Endothelial cell of umbilical vein (primary cell): ENCODE data around the gene LDHD. TPM values are rescaled to one million over a fixed set of nuclear protein-coding genes. Genes with fewer than 3 reads are reported as not detected.

Experiments used
- BruUV-seq: library from RNA; stranded (reverse); fragments of 400-500 nt; replicated peaks from 2 replicates; lab custom pipeline; 2021; lab: Mats Ljungman, UMichigan
- CTCF ChIA-PET: fragments of 300-600, 350-600 bp; sonication (Branson Sonifier 250); formaldehyde crosslinking; loops from one replicate; lab custom pipeline; 2021; ENCODE audit warnings: antibody characterized with exemption, inconsistent platforms; lab: Charles Lee
- POLR2A ChIA-PET: fragments of 300-600, 350-600 bp; sonication (Branson Sonifier 250); formaldehyde crosslinking; loops from one replicate; lab custom pipeline; 2021; ENCODE audit warnings: antibody characterized with exemption, inconsistent platforms; lab: Charles Lee
- DNase-seq: peaks from one replicate; pipeline ENCODE4 v3.0.0-alpha.2; 2011; ENCODE audit warnings: low read depth, low spot score
- FAIRE-seq: peaks from 2 replicates; lab custom pipeline; 2011; peaks lifted over from hg19 to GRCh38; lab: Jason Lieb, UNC
- H2AFZ ChIP-seq: 2 replicates; pipeline ENCODE4 v1.6.0; 2012; ENCODE audit warnings: low read depth, low read length, control low read depth, inconsistent platforms
- H3K27ac ChIP-seq: 2 replicates; pipeline ENCODE4 v1.5.1; 2011; ENCODE audit warnings: low read depth, mild to moderate bottlenecking, control low read depth, low read length, moderate library complexity; ENCODE audit not compliant: insufficient read depth
- H3K27me3 ChIP-seq, 2 experiments: 2 replicates each; pipeline versions ENCODE4 v1.6.0 to v1.6.1; 2011; ENCODE audit warnings: low read length in 2 of 2, mixed read lengths in 1 of 2; ENCODE audit not compliant: control insufficient read depth in 2 of 2, insufficient read depth in 2 of 2
- H3K36me3 ChIP-seq, 2 experiments: 2 replicates in 1 of 2; 3 replicates in 1 of 2; pipeline ENCODE4 v1.5.1; 2011; ENCODE audit warnings: low read length in 2 of 2, mild to moderate bottlenecking in 1 of 2, moderate library complexity in 1 of 2; ENCODE audit not compliant: control insufficient read depth in 2 of 2, insufficient read depth in 2 of 2; ENCODE audit errors: extremely low read depth in 1 of 2
- H3K4me1 ChIP-seq: 3 replicates; pipeline ENCODE4 v1.5.1; 2011; ENCODE audit warnings: mild to moderate bottlenecking, low read length; ENCODE audit not compliant: control insufficient read depth, insufficient read depth; ENCODE audit errors: extremely low read depth
- H3K4me2 ChIP-seq: 2 replicates; pipeline ENCODE4 v1.6.1; 2011; ENCODE audit warnings: low read length, control low read depth, mixed read lengths; ENCODE audit not compliant: insufficient read depth
- H3K4me3 ChIP-seq, 3 experiments: fragments of 200-600 bp in 1 of 3; sonication (generic), shearing (Covaris generic) in 1 of 3; replicated peaks in 1 of 3; 2 replicates each; pipeline ENCODE4 v1.5.1; 2011 to 2016; ENCODE audit warnings: control low read depth in 3 of 3, low read length in 3 of 3, mild to moderate bottlenecking in 2 of 3, inconsistent platforms in 1 of 3, low read depth in 1 of 3, moderate library complexity in 1 of 3; ENCODE audit not compliant: insufficient read depth in 1 of 3
- H3K79me2 ChIP-seq: 2 replicates; pipeline ENCODE4 v1.6.0; 2012; ENCODE audit warnings: low read length, inconsistent platforms; ENCODE audit not compliant: control insufficient read depth, insufficient read depth
- H3K9ac ChIP-seq: replicated peaks from 2 replicates; pipeline ENCODE3; 2011; ENCODE audit warnings: low read length, control low read depth; ENCODE audit not compliant: insufficient read depth; ENCODE audit errors: extremely low read depth
- H3K9me1 ChIP-seq: replicated peaks from 3 replicates; pipeline ENCODE4 v1.6.0; 2011; ENCODE audit warnings: mild to moderate bottlenecking, low read length; ENCODE audit not compliant: control insufficient read depth, insufficient read depth; ENCODE audit errors: extremely low read depth
- H3K9me3 ChIP-seq: replicated peaks from 2 replicates; pipeline ENCODE4 v1.5.1; 2012; ENCODE audit warnings: low read length, inconsistent platforms; ENCODE audit not compliant: control insufficient read depth, insufficient read depth
- H4K20me1 ChIP-seq: replicated peaks from 2 replicates; pipeline ENCODE3; 2011; ENCODE audit warnings: mild to moderate bottlenecking, low read length; ENCODE audit not compliant: control insufficient read depth, insufficient read depth; ENCODE audit errors: extremely low read depth
- CTCF ChIP-seq, 2 donors: IDR thresholded peaks; 1 replicate in 1 of 2; 2 replicates in 1 of 2; pipeline ENCODE4 v1.5.1; 2011; ENCODE audit warnings: low read length in 2 of 2, mild to moderate bottlenecking in 2 of 2, moderate library complexity in 2 of 2, control low read depth in 1 of 2, inconsistent platforms in 1 of 2, low read depth in 1 of 2; ENCODE audit not compliant: insufficient read depth in 1 of 2; ENCODE audit errors: extremely low read depth in 1 of 2
- EZH2 ChIP-seq: IDR thresholded peaks from 2 replicates; pipeline ENCODE4 v1.6.1; 2012; ENCODE audit warnings: borderline replicate concordance, low read depth, mild to moderate bottlenecking, moderate library complexity, low read length, inconsistent platforms; ENCODE audit not compliant: severe bottlenecking
- FOS ChIP-seq: IDR thresholded peaks from 2 replicates; pipeline ENCODE4 v1.6.1; 2011; ENCODE audit warnings: mild to moderate bottlenecking, low read length, moderate library complexity, borderline replicate concordance; ENCODE audit not compliant: insufficient read depth
- GATA2 ChIP-seq: IDR thresholded peaks from 2 replicates; pipeline ENCODE4 v1.7.0; 2011; ENCODE audit warnings: low read depth, mild to moderate bottlenecking, moderate library complexity, mixed read lengths, low read length; ENCODE audit not compliant: insufficient read length, insufficient read depth
- JUN ChIP-seq: IDR thresholded peaks from 2 replicates; pipeline ENCODE4 v1.6.1; 2011; ENCODE audit warnings: borderline replicate concordance, low read depth; ENCODE audit not compliant: insufficient read length, insufficient read depth
- MAX ChIP-seq: IDR thresholded peaks from 2 replicates; pipeline ENCODE4 v1.6.1; 2011; ENCODE audit not compliant: insufficient read depth, insufficient read length
- MYC ChIP-seq: IDR thresholded peaks from one replicate; pipeline ENCODE4 v1.6.1; 2011; ENCODE audit warnings: mild to moderate bottlenecking, low read depth, low read length
- POLR2A ChIP-seq: IDR thresholded peaks from 2 replicates; pipeline ENCODE4 v1.6.1; 2012; ENCODE audit warnings: low read depth, mild to moderate bottlenecking, control low read depth, low read length
- POLR2AphosphoS5 ChIP-seq: IDR thresholded peaks from 2 replicates; pipeline ENCODE4 v1.6.1; 2012; ENCODE audit warnings: low read depth, mild to moderate bottlenecking, control low read depth, low read length, moderate library complexity; ENCODE audit not compliant: insufficient read depth
- dilution Hi-C: fragments of 300-500 bp; cut with MboI; formaldehyde crosslinking; loops from one replicate; pipeline ENCODE4 v1.15.0; 2019; ENCODE audit warnings: low sequenced_read_pairs; ENCODE audit not compliant: extremely low pct_ligation_motif_present
- intact Hi-C: fragments of 100-400 bp; cut with micrococcal nuclease; formaldehyde crosslinking; loops from one replicate; pipeline ENCODE4 v1.10.0; 2022
- polyA plus RNA-seq, 4 experiments: library from polyadenylated mRNA; depleted of rRNA in 3 of 4; stranded (reverse) in 3 of 4; unstranded in 1 of 4; fragments of >200 nt; gene quantifications; 2 replicates each; pipeline versions ENCODE4 v1.2.1 to v1.2.3, GENCODE V29; 2011 to 2012; ENCODE audit warnings: missing spikeins in 1 of 4
- total RNA-seq: library from RNA; stranded (reverse); gene quantifications from 2 replicates; pipeline ENCODE4 v1.2.3, GENCODE V29; 2021

The LDHD gene
- total and polyA plus RNA-seq, 2 donors (not counting 3 experiments of a cell fraction or from before 2014, with no cell fraction given): 0.41 TPM; not detected in 1

GRCh38 chr16:75089486-75090202 lies 26.9 kb downstream of the LDHD start:
- H3K36me3 ChIP-seq: peaks cover 0 to 9% of the 10 kb centered on the region in 2 experiments
- H3K4me1 ChIP-seq: peaks cover 26% of the 10 kb centered on the region
- ChIA-PET CTCF (interaction anchor here (3.6 kb wide), 1 partner anchor 21 kb away, joined by 28 read pairs; no protein-coding TSS in a partner anchor), POLR2A (no interaction called here)
- DNase-seq (no peak), FAIRE-seq (no peak)
- TF ChIP-seq JUN: no peak
- no peak for TF ChIP-seq CTCF (IDR thresholded peaks at IDR 0.05; ENCODE audit: extremely low read depth in 1 of 2, insufficient read depth in 1 of 2, low read depth in 1 of 2, low read length in 2 of 2)
- TF ChIP-seq MYC: no peak
- TF ChIP-seq POLR2A: no peak
- TF ChIP-seq EZH2: no peak
- TF ChIP-seq POLR2AphosphoS5: no peak
- no peak for TF ChIP-seq GATA2
- TF ChIP-seq FOS: no peak
- no peak for TF ChIP-seq MAX
- no peaks in the 10 kb centered on the region for H3K27me3 ChIP-seq
- no peaks in the 10 kb centered on the region for H3K9me1 ChIP-seq
- intact Hi-C loops (no loop called here), dilution Hi-C loops (no loop called here)
- H3K4me2 ChIP-seq: no peak overlapping the region
- no peak overlapping the region for H3K4me3 ChIP-seq
- H4K20me1 ChIP-seq: no peaks in the 10 kb centered on the region
- H3K27ac ChIP-seq: no peak overlapping the region
- H3K79me2 ChIP-seq: peaks cover 9% of the 10 kb centered on the region
- no peak overlapping the region for H3K9ac ChIP-seq
- H2AFZ ChIP-seq: no peak overlapping the region
- no TSS peak for BruUV-seq
- H3K9me3 ChIP-seq: no peaks in the 10 kb centered on the region
